Loucy (cell line): ENCODE results near the gene TFDP1.

Source experiments
- CTCF ChIP-seq: fragments of 200-600 bp; sonication (generic); conservative IDR thresholded peaks from 2 replicates; pipeline ENCODE4 v1.5.1; 2014; ENCODE audit warnings: mild to moderate bottlenecking, antibody characterized with exemption, low read length
- EZH2phosphoT487 ChIP-seq: fragments of 200-600 bp; IDR thresholded peaks from 2 replicates; pipeline ENCODE4 v1.6.1; 2018; ENCODE audit warnings: antibody characterized with exemption, mild to moderate bottlenecking, moderate library complexity, borderline replicate concordance

GRCh38 chr13:113561417-113562084 is 23.0 kb upstream of the TFDP1 start:
- no peak for TF ChIP-seq EZH2phosphoT487
- no peak for TF ChIP-seq CTCF
